WI38 (cell line): ENCODE measurements around the gene PEF1.

Source experiments
- H3K4me3 ChIP-seq: 2 replicates; pipeline ENCODE4 v1.5.1; 2011; ENCODE audit warnings: low read depth, mild to moderate bottlenecking, control low read depth, low read length
- CTCF ChIP-seq: IDR thresholded peaks from 2 replicates; pipeline ENCODE4 v1.5.1; 2012; ENCODE audit warnings: low read depth, mild to moderate bottlenecking, control low read depth, low read length

The PEF1 gene

DNA sequence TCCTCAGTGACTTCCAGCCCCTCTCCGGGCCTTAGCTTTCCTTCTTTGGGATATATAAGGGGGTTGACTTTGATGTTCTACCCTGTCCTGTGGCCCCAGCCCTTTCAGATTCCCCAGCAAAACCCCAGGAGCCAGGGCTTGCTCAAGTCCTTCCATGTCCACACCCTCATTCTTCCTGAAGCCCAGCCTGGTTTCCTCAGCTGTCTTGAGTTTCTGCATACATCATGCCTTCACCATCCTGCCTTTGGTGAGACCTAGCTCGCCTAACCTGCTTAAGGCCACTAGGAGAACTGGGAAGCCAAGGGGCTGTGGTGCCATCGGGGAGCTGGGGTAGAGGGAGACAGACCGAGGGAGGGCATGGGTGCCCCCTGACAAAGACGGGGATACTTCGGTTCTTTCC, 17.2 kb upstream of the PEF1 start:
- H3K4me3 ChIP-seq: no peak overlapping the region
- no peak for TF ChIP-seq CTCF

GRCh38 chr1:31660871-31661455, 16.3 kb upstream of the PEF1 start:
- TF ChIP-seq CTCF: no peak
- H3K4me3 ChIP-seq: no peak overlapping the region

- TF ChIP-seq CTCF: no peak
- no peak overlapping the region for H3K4me3 ChIP-seq
Measured at GRCh38 chr1:31659889-31660288, 15.2 kb upstream of the PEF1 start.

DNA sequence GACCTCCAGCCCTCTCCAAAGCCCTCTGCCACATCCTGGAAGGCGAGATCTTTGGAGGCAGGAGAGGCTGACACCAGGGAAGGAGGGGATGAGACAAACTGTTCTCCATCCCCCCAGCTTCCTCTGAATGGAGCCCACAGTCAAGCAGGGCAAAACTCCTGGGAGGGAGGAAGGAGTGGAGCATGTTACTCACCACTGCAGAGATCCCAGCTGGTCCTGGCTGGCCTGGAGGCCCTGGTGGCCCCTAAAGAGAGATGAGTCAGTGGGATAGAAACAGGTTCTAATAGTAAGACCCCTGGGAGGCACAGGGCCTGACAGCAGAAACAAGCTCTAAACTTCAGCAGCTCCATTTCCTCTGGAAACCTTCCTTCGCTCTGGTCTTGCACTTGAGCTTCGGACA, 14.0 kb upstream of the PEF1 start:
- H3K4me3 ChIP-seq: no peak overlapping the region
- TF ChIP-seq CTCF: no peak

- TF ChIP-seq CTCF: no peak
- no peak overlapping the region for H3K4me3 ChIP-seq
Measured at GRCh38 chr1:31657972-31658510, 13.4 kb upstream of the PEF1 start.

GRCh38 chr1:31657020-31657804, 12.5 kb upstream of the PEF1 start:
- TF ChIP-seq CTCF: no peak
- no peak overlapping the region for H3K4me3 ChIP-seq

- TF ChIP-seq CTCF: no peak
Measured at GRCh38 chr1:31655756-31656155, 11.1 kb upstream of the PEF1 start.

More at GRCh38 chr1:31655756-31656155, 11.1 kb upstream of the PEF1 start:
- no peak overlapping the region for H3K4me3 ChIP-seq
